Measurements from ENCODE around the gene CLBA1.

DNA sequence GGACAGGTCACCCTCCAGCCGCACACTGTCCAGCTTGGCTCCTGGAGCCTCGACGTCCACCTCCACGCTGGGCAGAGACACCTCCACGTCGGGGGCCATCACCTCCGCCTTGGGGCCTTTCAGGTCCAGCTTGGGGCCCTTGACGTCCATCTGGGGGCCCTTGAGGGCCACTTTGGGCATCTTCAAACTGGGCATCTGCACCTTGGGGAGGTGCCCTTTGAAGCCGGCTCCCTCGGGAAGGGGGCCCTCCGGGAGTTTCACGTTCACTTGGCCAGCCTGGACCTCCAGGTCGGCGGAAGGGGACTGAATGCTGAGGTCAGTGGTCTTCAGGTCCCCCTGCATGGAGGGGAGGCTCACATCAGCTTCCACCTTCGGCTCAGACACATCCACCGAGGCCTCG lies 35.6 kb upstream of the CLBA1 start:
- TF ChIP-seq, protein P1, sequence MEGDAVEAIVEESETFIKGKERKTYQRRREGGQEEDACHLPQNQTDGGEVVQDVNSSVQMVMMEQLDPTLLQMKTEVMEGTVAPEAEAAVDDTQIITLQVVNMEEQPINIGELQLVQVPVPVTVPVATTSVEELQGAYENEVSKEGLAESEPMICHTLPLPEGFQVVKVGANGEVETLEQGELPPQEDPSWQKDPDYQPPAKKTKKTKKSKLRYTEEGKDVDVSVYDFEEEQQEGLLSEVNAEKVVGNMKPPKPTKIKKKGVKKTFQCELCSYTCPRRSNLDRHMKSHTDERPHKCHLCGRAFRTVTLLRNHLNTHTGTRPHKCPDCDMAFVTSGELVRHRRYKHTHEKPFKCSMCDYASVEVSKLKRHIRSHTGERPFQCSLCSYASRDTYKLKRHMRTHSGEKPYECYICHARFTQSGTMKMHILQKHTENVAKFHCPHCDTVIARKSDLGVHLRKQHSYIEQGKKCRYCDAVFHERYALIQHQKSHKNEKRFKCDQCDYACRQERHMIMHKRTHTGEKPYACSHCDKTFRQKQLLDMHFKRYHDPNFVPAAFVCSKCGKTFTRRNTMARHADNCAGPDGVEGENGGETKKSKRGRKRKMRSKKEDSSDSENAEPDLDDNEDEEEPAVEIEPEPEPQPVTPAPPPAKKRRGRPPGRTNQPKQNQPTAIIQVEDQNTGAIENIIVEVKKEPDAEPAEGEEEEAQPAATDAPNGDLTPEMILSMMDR (IDR thresholded peaks at IDR 0.05; ENCODE audit: low read depth, low read length, poor library complexity, severe bottlenecking) = no peak
- no peak for TF ChIP-seq EZH2phosphoT487 (IDR thresholded peaks at IDR 0.05; ENCODE audit: borderline replicate concordance, low read length)

All from DOHH2 (cell line).